Spleen (tissue), 7 donors: ENCODE measurements around the gene TBC1D13.

Source experiments
- POLR2AphosphoS5 ChIP-seq, 3 donors: sonication (generic); formaldehyde crosslinking; IDR thresholded peaks; one replicate each; pipeline ENCODE4 v1.5.1; 2017; ENCODE audit warnings: antibody characterized with exemption in 3 of 3
- TF ChIP-seq, protein P1 (sequence below), 11 experiments: fragments of 200-600 bp in 7 of 11; fragments of 450-650 bp in 4 of 11; sonication (generic) in 4 of 11; IDR thresholded peaks in 8 of 11; conservative IDR thresholded peaks in 3 of 11; 1 replicate in 7 of 11; 2 replicates in 4 of 11; pipeline versions ENCODE4 v1.4.0 to v1.8.0; 2016 to 2021; ENCODE audit warnings: antibody characterized with exemption in 11 of 11, inconsistent platforms in 4 of 11, mild to moderate bottlenecking in 1 of 11
- donor health status: DM: no; HTN: no; CAD: no; lungs with moderate emphysema.
- donor health status: DM: no; HTN: no; CAD: no.
- donor health status: DM: no; HTN: no; CAD: no.

DNA sequence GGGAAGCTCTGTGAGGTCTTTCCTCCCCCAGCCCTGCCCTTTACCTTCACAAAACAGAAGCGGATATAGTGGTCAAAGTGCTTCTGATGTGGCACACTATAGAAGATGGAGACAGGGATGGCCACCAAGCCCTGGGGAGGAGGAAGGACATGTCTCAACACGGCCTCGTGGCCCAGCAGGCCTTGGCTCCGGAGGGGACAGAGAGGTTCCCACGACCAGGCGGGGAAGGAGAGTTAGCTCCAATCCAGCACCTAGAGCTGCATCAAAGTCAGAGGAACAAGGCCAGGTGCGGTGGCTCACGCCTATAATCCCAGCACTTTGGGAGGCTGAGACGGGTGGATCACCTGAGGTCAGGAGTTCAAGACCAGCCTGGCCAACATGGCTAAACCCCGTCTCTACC lies 46.6 kb downstream of the TBC1D13 start:
- TF ChIP-seq POLR2AphosphoS5 (IDR thresholded peaks at IDR 0.05): no peak
- TF ChIP-seq, protein P1, sequence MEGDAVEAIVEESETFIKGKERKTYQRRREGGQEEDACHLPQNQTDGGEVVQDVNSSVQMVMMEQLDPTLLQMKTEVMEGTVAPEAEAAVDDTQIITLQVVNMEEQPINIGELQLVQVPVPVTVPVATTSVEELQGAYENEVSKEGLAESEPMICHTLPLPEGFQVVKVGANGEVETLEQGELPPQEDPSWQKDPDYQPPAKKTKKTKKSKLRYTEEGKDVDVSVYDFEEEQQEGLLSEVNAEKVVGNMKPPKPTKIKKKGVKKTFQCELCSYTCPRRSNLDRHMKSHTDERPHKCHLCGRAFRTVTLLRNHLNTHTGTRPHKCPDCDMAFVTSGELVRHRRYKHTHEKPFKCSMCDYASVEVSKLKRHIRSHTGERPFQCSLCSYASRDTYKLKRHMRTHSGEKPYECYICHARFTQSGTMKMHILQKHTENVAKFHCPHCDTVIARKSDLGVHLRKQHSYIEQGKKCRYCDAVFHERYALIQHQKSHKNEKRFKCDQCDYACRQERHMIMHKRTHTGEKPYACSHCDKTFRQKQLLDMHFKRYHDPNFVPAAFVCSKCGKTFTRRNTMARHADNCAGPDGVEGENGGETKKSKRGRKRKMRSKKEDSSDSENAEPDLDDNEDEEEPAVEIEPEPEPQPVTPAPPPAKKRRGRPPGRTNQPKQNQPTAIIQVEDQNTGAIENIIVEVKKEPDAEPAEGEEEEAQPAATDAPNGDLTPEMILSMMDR (IDR thresholded peaks at IDR 0.05 in 8 of 11, conservative IDR thresholded peaks at IDR 0.05 in 3 of 11): no peak
